ENCODE data around the gene TBC1D22A. TPM values are rescaled to one million over a fixed set of nuclear protein-coding genes. Genes with fewer than 3 reads are reported as not detected.

Gene TBC1D22A
- total RNA-seq, 2 experiments from 2014 or later: 37.4 TPM

DNA sequence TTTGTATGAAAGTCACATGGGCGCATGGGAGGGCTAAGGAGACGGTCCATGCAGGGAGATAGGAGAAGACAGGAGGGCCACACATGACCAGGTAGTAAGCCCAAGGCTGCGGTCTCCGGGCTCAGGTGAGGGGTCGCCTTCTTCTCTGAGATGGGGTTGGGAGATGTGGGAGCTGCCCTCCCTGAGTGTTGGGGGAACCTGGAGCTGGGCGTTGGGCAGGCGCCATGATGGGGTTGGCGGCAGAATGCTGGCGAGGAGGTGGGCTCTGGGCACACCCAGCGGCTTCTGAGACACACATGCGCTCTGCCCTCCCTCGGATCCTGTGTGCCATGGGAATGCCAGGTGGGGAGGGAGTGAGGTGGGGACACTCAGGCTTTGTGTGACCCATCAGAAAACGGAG lies 254.8 kb downstream of the TBC1D22A start:
- CTCF ChIA-PET: no interaction called here
- POLR2A ChIA-PET: no interaction called here

DNA sequence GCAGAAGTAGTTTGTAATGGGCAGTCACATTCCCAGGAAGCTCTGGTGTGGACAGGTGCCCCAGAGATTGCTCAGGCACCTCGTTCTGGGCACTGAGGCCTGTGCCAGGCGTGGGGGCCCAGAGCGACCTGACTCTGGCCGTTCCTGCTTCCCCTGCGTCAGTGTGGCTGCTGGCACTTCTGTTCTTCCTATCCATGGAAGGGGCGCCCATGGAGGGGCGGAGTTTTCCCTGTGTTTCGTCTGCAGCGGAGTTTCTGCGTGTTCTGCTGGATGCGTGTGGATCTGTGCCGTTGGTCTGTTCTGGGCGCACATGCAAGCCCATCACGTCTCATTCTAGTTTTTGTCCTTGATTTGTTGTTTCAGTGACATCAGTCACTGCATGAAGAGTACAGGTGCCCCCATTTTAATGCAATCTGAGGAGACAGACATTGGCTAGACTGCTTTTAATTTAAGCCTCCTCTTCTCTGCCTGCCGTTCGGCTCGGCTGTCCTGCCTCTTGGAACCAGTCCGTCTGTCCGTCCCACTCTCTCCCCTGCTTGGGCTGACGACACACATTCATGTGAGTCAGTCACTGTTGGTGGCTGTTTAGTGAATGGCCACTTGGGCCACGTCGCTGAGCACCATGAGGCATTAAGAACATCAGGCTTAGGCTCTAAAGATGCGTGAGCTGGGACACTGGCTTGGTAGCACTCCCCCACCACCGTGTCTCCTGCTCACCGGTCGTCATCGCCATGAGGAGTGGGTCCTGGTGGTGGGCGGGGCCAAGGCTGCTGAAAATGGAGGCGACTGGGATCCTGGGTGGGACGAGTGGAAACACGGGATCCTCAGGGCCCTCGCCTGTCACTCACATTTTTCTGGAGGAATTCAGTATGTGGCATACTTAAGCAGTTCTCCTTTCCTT lies 255.8 kb downstream of the TBC1D22A start:
- ChIA-PET CTCF (no interaction called here), POLR2A (no interaction called here)

DNA sequence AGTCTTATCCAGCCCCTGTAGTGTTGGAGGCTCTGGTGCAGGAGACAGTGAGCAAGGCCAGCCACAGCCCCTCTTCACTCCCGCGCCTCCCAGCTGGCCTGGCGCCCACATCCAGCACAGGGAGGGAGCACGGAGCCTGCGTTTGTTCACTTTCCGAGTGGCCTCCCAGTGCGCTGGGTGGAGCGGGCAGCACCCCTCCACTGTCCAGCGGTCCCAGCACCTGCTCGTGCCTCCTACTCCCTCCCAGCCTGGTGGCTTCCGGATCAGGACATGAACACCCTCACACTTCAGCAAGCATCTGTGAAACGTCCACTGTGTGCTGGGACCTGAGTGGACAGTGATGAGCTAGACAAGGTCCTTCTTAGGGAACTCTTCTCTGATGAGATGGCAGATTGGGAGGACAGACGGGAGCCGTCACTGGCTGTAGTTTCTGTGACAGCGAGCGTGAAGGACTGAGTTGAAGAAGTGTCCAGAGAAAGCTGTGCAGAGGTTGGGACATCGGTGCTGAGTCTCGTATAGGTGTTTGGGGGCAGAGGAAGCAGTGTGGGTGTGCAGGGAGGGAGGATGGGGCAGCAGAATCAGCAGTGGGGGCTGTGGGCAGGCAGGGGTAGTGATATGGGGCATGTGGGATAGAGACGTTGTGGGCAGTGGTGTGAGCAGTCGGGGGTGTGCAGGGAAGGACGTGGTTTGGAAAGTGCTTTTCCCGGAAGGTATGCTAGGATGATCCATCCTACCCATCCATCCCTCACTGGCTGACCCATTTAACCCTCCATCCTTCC lies 256.8 kb downstream of the TBC1D22A start:
- ChIA-PET CTCF (no interaction called here), POLR2A (no interaction called here)

DNA sequence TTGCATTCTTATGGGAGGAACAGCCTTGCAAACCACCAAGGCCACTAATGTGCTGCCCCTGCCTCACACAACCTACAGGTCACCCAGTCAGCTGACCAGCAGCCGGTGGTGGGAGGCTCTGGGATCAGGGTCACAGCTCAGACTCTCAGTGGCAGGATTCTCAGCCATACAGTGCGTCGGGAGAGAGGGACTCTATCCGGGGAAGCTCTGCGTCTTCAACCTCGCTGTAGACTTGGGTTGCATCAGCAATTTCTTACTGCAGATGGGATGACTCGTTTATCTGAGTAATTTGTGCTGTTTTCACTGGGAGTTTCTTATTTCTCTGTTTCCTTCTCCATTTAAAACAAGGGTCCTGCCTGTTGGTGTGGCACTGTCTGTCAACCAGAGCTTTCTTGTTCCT lies 257.7 kb downstream of the TBC1D22A start:
- ChIA-PET CTCF (no interaction called here), POLR2A (no interaction called here)

DNA sequence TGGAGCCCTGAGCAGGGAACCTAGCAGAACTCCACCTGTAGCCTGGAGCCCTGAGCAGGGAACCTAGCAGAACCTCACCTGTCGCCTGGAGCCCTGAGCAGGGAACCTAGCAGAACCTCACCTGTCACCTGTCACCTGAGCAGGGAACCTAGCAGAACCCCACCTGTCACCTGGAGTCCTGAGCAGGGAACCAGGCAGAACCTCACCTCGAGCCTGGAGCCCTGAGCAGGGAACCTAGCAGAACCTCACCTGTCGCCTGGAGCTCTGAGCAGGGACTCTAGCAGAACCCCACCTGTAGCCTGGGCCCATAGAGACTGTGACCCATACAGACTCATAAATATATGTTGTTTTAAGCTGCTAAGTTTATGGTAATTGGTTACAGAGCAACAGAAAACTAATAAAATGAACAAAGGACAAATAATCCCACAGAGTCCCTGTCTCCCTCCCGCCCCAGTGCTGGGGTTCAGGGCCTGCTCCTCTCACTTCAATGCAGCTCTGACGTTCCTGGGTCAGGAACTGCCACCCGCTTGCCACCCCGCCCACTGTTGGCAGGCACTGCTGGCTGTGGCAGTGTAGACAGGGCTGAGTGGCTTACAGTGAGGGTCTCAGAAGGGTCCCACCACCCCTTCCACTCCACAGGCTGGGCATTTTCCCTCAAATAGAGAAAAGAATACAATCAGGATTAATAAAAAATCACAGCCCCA lies 259.1 kb downstream of the TBC1D22A start:
- ChIA-PET POLR2A (no interaction called here), CTCF (no interaction called here)

DNA sequence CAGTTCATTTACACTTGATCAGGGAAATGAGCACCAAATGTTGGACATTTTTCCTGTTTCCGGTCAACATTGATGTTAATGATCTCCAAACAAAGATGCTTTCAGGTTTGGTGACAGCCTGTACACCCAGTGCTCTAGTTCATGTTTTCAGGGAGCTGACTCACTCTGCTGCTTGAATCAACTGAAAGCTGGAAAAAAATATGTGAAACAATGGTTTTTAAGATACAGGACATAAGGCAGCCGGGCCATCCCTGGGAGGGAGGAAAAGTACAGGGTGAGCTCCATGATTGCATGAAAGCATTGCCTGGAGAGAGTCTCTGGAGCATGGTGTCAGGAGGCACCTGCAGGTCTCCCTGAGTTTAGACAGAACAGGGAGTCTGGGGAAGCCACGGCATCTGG lies 259.6 kb downstream of the TBC1D22A start:
- POLR2A ChIA-PET: no interaction called here
- CTCF ChIA-PET: no interaction called here

DNA sequence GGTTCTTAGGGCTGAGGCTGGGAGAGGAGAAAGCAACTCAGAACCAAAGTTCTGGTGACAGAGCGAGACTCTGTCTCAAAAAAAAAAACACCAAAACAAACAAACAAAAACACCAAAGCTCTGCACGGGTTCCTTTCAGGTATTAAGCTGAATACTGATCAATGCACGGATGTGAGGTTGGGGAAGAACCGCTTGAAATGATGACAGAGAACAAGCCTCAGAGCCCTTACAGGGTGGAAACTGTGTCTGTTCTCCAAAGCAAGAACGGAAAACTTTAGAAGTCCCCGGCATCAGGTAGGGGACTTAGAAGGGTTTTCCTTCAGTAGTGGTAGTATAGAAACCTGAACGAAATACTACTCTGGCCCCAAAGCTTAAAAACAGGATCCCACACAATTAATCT lies 260.0 kb downstream of the TBC1D22A start:
- ChIA-PET CTCF (no interaction called here), POLR2A (no interaction called here)

GRCh38 chr22:47023871-47024270 lies 261.4 kb downstream of the TBC1D22A start:
- CTCF ChIA-PET: no interaction called here
- POLR2A ChIA-PET: no interaction called here

- POLR2A ChIA-PET: no interaction called here
Observed at GRCh38 chr22:47027766-47028165, 265.3 kb downstream of the TBC1D22A start.

DNA sequence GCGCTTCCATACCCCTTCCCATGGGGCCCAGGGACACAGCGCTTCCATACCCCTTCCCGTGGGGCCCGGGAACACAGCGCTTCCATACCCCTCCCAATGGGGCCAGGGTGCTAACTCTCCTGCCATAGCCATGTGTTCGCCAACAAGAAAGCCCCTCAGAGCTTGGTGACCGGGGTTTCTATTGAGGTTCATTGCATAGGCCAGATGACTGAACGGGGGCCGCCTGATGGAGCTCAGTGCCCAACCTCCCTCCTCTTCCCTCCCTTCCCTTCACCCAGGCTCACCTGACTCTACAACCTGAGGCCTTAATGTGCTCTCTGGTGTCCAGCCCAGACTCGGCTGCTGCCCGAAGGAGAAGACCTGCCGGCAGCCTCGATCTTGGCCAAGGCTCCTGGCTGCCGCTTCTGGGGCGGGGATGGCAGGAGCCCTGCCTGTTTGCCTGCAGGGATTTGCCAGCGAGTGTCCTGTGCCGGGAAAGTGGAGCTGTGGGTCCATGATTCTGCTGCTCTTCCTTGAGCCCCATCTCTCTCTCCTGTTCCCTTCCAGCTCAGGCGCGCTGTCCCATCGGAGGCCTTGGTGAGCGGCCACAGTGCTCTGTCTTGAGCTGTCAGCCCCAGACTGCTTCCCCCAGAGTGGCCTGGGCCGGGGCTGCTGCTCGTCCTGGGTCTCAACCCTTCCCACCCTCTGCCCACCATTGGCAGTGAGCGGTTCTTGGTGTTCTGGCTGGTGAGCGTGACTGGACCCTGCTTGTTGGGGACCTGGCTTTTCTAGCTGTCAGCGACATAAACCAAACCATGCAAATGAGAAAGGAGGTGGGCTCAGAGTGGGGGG lies 267.0 kb downstream of the TBC1D22A start:
- POLR2A ChIA-PET: no interaction called here
- CTCF ChIA-PET: no interaction called here

More at GRCh38 chr22:47027766-47028165, 265.3 kb downstream of the TBC1D22A start:
- CTCF ChIA-PET: no interaction called here

DNA sequence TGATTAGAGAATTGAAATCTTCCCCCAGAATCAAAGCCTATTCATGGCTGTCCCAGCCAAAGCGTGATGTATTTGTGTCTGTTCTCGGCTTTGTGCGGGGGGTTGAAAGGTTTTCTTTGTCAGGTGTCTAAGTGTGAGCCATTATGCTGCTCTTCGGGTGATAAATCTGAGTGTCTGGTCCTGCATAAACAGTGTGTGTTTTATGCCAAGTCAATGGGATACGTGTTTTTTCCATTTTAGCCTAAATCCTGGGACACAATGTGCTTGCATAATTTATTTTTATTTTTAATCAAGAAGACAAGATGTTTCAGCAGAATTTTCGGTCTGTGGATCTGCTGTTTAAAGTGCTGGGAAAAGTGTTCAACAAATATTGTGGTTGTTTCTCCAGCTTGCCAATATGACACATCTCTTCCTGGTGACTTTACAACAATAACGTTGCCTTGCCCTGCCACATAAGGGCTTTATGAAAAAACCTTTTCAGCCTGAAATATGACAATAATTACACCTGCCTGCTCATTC lies 267.8 kb downstream of the TBC1D22A start:
- ChIA-PET POLR2A (no interaction called here), CTCF (no interaction called here)

DNA sequence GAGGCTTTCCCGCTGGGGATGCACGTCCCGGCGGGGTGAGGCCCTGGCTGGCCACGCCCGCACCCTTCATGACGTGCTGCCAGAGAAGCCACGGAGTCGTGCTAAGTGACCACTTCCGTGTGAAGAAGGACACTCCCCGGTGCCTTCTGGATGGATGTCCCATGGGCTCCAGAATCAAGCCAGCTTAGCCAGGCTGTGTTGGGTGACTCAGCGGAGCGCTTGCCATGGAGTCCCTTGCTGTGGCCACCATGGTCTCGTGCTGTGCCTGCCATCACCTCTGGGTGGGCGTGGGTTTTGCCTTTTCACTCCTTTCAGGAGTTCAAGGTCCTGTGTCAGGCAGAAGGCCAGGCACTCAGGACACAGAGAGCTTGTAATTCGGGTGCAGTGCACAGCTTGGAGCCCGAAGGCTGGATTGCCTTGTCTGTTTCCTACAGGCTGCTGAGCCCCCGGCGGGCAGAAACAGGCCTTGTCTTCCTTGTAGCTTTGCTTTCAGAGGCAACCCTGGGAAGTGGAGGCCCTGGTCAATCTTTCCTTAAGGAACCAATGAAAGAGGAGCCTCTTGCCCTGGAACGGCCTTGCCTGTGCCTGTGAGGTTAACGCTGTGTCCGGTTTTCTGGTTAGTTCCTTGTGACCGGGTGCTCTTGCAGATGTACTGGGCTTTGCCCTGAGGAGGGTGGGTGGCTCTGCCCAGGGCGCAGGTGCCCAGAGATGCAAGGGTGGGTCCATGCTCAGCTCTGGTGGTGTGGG lies 268.6 kb downstream of the TBC1D22A start:
- ChIA-PET CTCF (no interaction called here), POLR2A (no interaction called here)

DNA sequence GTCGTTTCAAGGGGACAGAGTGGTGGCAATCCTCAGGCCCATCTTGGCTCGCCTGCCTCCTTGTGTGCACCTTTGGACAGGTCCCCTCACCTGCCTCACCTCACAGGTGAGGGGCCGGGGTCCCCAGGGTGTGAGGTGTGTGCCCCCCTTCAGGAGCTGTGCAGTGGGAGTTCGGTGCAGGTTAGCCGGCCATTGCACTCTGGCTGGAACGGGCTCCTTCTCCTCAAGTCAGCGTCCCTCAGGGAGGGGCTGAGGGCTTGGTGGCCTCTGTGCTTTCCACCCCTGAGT lies 269.1 kb downstream of the TBC1D22A start:
- ChIA-PET CTCF (no interaction called here), POLR2A (no interaction called here)

- ChIA-PET POLR2A (no interaction called here), CTCF (no interaction called here)
Observed at GRCh38 chr22:47032091-47032943, 269.9 kb downstream of the TBC1D22A start.

GRCh38 chr22:47032956-47033647 lies 270.7 kb downstream of the TBC1D22A start:
- ChIA-PET CTCF (no interaction called here), POLR2A (no interaction called here)

- POLR2A ChIA-PET: no interaction called here
- CTCF ChIA-PET: no interaction called here
Observed at GRCh38 chr22:47033648-47034000, 271.2 kb downstream of the TBC1D22A start.

DNA sequence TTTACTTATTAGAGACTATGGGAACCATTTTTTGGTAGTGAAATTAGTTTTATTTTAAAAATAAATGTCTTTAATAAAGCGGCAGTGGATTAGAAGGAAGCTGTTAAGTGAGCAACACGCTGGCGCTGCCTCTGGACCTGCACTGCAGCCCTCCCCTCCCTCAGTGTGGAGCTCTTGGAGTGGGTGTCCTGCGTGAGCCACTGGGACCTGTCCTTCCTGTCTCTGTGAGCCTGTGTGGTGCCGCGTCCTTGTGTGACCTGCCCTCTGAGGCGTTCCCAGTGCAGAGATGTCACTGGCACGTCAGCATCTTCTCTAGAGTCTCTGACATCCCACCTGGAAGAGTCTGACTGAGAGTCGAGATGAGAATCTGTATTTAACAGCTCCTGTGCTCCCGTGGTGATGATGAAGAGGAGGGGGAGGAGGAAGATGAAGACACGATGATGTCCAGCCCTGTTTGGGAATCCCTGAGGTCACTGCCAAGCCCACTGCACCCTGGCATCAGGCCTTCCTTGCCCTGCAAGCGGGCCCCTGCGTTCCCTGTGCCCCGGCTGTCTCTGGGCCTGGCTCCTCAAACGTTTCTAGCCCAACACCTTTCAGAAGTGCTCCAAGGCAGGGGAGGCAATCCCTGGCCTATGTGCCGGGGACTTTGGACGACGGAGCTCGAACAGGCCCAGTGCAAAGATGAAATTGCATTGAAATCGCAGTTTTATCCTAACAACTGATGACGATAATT lies 271.8 kb downstream of the TBC1D22A start:
- ChIA-PET CTCF (no interaction called here), POLR2A (no interaction called here)

All from activated CD8-positive, alpha-beta memory T cell treated with anti-CD3 and anti-CD28 coated beads for 36 hours (primary cell).